ENCODE data around the gene LRCH2.

- TF ChIP-seq ZNF431 (CRISPR knock-in tag; IDR thresholded peaks at IDR 0.05; ENCODE audit: borderline replicate concordance, low read depth) (no peak), NFE2L1 (CRISPR knock-in tag; IDR thresholded peaks at IDR 0.05; ENCODE audit: borderline replicate concordance) (no peak), CHD4 (IDR thresholded peaks at IDR 0.05; ENCODE audit: borderline replicate concordance, low read length) (no peak), ZNF737 (CRISPR knock-in tag; IDR thresholded peaks at IDR 0.05; ENCODE audit: borderline replicate concordance) (no peak), EP300 (IDR thresholded peaks at IDR 0.05; ENCODE audit: low read depth in 2 of 2, low read length in 2 of 2) (no peak), EP300 (CRISPR knock-in tag; IDR thresholded peaks at IDR 0.05; ENCODE audit: borderline replicate concordance) (no peak), ZNF629 (CRISPR knock-in tag; conservative IDR thresholded peaks at IDR 0.05) (no peak), PPARG (CRISPR knock-in tag; conservative IDR thresholded peaks at IDR 0.05) (no peak)
- TF ChIP-seq, protein P1, sequence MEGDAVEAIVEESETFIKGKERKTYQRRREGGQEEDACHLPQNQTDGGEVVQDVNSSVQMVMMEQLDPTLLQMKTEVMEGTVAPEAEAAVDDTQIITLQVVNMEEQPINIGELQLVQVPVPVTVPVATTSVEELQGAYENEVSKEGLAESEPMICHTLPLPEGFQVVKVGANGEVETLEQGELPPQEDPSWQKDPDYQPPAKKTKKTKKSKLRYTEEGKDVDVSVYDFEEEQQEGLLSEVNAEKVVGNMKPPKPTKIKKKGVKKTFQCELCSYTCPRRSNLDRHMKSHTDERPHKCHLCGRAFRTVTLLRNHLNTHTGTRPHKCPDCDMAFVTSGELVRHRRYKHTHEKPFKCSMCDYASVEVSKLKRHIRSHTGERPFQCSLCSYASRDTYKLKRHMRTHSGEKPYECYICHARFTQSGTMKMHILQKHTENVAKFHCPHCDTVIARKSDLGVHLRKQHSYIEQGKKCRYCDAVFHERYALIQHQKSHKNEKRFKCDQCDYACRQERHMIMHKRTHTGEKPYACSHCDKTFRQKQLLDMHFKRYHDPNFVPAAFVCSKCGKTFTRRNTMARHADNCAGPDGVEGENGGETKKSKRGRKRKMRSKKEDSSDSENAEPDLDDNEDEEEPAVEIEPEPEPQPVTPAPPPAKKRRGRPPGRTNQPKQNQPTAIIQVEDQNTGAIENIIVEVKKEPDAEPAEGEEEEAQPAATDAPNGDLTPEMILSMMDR (CRISPR knock-in tag; IDR thresholded peaks at IDR 0.05): no peak
- TF ChIP-seq, protein P2, sequence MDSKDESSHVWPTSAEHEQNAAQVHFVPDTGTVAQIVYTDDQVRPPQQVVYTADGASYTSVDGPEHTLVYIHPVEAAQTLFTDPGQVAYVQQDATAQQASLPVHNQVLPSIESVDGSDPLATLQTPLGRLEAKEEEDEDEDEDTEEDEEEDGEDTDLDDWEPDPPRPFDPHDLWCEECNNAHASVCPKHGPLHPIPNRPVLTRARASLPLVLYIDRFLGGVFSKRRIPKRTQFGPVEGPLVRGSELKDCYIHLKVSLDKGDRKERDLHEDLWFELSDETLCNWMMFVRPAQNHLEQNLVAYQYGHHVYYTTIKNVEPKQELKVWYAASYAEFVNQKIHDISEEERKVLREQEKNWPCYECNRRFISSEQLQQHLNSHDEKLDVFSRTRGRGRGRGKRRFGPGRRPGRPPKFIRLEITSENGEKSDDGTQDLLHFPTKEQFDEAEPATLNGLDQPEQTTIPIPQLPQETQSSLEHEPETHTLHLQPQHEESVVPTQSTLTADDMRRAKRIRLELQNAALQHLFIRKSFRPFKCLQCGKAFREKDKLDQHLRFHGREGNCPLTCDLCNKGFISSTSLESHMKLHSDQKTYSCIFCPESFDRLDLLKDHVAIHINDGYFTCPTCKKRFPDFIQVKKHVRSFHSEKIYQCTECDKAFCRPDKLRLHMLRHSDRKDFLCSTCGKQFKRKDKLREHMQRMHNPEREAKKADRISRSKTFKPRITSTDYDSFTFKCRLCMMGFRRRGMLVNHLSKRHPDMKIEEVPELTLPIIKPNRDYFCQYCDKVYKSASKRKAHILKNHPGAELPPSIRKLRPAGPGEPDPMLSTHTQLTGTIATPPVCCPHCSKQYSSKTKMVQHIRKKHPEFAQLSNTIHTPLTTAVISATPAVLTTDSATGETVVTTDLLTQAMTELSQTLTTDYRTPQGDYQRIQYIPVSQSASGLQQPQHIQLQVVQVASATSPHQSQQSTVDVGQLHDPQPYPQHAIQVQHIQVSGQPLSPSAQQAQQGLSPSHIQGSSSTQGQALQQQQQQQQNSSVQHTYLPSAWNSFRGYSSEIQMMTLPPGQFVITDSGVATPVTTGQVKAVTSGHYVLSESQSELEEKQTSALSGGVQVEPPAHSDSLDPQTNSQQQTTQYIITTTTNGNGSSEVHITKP (CRISPR knock-in tag; IDR thresholded peaks at IDR 0.05; ENCODE audit: low read depth): no peak
- TF ChIP-seq, protein P3, sequence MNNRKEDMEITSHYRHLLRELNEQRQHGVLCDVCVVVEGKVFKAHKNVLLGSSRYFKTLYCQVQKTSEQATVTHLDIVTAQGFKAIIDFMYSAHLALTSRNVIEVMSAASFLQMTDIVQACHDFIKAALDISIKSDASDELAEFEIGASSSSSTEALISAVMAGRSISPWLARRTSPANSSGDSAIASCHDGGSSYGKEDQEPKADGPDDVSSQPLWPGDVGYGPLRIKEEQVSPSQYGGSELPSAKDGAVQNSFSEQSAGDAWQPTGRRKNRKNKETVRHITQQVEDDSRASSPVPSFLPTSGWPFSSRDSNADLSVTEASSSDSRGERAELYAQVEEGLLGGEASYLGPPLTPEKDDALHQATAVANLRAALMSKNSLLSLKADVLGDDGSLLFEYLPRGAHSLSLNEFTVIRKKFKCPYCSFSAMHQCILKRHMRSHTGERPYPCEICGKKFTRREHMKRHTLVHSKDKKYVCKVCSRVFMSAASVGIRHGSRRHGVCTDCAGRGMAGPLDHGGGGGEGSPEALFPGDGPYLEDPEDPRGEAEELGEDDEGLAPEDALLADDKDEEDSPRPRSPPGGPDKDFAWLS (CRISPR knock-in tag; IDR thresholded peaks at IDR 0.05; ENCODE audit: borderline replicate concordance): no peak
- TF ChIP-seq, protein P4, sequence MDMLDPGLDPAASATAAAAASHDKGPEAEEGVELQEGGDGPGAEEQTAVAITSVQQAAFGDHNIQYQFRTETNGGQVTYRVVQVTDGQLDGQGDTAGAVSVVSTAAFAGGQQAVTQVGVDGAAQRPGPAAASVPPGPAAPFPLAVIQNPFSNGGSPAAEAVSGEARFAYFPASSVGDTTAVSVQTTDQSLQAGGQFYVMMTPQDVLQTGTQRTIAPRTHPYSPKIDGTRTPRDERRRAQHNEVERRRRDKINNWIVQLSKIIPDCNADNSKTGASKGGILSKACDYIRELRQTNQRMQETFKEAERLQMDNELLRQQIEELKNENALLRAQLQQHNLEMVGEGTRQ (IDR thresholded peaks at IDR 0.05; ENCODE audit: low read depth, low read length): no peak
- TF ChIP-seq, protein P4 (CRISPR knock-in tag; IDR thresholded peaks at IDR 0.05; ENCODE audit: borderline replicate concordance): no peak
- TF ChIP-seq, protein P5, sequence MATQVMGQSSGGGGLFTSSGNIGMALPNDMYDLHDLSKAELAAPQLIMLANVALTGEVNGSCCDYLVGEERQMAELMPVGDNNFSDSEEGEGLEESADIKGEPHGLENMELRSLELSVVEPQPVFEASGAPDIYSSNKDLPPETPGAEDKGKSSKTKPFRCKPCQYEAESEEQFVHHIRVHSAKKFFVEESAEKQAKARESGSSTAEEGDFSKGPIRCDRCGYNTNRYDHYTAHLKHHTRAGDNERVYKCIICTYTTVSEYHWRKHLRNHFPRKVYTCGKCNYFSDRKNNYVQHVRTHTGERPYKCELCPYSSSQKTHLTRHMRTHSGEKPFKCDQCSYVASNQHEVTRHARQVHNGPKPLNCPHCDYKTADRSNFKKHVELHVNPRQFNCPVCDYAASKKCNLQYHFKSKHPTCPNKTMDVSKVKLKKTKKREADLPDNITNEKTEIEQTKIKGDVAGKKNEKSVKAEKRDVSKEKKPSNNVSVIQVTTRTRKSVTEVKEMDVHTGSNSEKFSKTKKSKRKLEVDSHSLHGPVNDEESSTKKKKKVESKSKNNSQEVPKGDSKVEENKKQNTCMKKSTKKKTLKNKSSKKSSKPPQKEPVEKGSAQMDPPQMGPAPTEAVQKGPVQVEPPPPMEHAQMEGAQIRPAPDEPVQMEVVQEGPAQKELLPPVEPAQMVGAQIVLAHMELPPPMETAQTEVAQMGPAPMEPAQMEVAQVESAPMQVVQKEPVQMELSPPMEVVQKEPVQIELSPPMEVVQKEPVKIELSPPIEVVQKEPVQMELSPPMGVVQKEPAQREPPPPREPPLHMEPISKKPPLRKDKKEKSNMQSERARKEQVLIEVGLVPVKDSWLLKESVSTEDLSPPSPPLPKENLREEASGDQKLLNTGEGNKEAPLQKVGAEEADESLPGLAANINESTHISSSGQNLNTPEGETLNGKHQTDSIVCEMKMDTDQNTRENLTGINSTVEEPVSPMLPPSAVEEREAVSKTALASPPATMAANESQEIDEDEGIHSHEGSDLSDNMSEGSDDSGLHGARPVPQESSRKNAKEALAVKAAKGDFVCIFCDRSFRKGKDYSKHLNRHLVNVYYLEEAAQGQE (IDR thresholded peaks at IDR 0.05; ENCODE audit: borderline replicate concordance in 1 of 2, low read depth in 1 of 2, low read length in 2 of 2): no peak
Observed at GRCh38 chrX:115190636-115191489, 43.0 kb downstream of the LRCH2 start.

Measured in HepG2 (cell line).